ENCODE data around the gene ATP8A1.
"Not testable (repeated sequence)": the region's sequence is repeated elsewhere in the genome, so short reads cannot be mapped to it uniquely, and the experiment has no call there.

ATP8A1 gene

GRCh38 chr4:42671431-42672194 is 14.7 kb upstream of the ATP8A1 start:
- Histone ChIP-seq H3K4me3 (ENCODE audit: low read depth in 1 of 2, low read length in 2 of 2) (no peak overlapping the region), H3K9me3 (ENCODE audit: control insufficient read depth in 1 of 2, low read length in 2 of 2) (no peaks in the 10 kb centered on the region), H3K36me3 (ENCODE audit: control insufficient read depth in 1 of 2, insufficient read depth in 2 of 2, low read length in 2 of 2) (no peaks in the 10 kb centered on the region), H3K27me3 (ENCODE audit: low read depth, low read length) (no peaks in the 10 kb centered on the region), H3K27ac (ENCODE audit: low read length) (no peak overlapping the region), H3K4me1 (ENCODE audit: control insufficient read depth in 1 of 2, insufficient read depth in 2 of 2, low read length in 2 of 2) (no peaks in the 10 kb centered on the region)

DNA sequence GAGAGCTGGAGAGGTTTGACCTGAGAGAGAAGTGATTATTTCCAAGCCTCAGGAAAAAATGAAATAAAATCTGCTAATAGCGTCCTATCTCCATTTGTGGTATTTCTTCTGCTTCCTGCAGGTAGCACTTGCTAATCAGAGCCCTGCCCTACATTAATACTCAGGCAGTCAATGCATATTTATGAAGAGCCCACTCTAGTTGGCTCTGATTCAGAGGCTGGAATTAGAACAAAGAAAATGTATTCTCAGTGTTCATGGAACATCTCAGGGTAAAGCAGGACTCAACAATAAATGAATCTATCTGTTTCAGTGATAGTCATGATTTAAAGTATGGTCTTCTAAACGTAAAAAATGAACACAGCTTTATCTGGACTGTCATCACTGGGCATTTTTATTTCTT is 1.4 kb upstream of the ATP8A1 start:
- peak overlapping the region; percentile 91 for H3K27ac ChIP-seq (ENCODE audit: low read length)
- no peaks in the 10 kb centered on the region for H3K9me3 ChIP-seq (ENCODE audit: control insufficient read depth in 1 of 2, low read length in 2 of 2)
- peak overlapping the region; percentile 80 to 99 for H3K4me3 ChIP-seq (ENCODE audit: low read depth in 1 of 2, low read length in 2 of 2)
- no peaks in the 10 kb centered on the region for H3K27me3 ChIP-seq (ENCODE audit: low read depth, low read length)
- no peaks in the 10 kb centered on the region for H3K36me3 ChIP-seq (ENCODE audit: control insufficient read depth in 1 of 2, insufficient read depth in 2 of 2, low read length in 2 of 2)
- peaks cover 26% of the 10 kb centered on the region in 2 donors for H3K4me1 ChIP-seq (ENCODE audit: control insufficient read depth in 1 of 2, insufficient read depth in 2 of 2, low read length in 2 of 2)

GRCh38 chr4:42656679-42656943 is 294 bp downstream of the ATP8A1 start:
- Histone ChIP-seq H3K36me3 (ENCODE audit: control insufficient read depth in 1 of 2, insufficient read depth in 2 of 2, low read length in 2 of 2) (no peaks in the 10 kb centered on the region), H3K27ac (ENCODE audit: low read length) (no peak overlapping the region), H3K4me1 (ENCODE audit: control insufficient read depth in 1 of 2, insufficient read depth in 2 of 2, low read length in 2 of 2) (peaks cover 26% of the 10 kb centered on the region in 2 donors), H3K27me3 (ENCODE audit: low read depth, low read length) (no peaks in the 10 kb centered on the region), H3K9me3 (ENCODE audit: control insufficient read depth in 1 of 2, low read length in 2 of 2) (peaks cover 0 to under 1% of the 10 kb centered on the region in 2 donors), H3K4me3 (ENCODE audit: low read depth in 1 of 2, low read length in 2 of 2) (peak overlapping the region; percentile 87 to 99)

DNA sequence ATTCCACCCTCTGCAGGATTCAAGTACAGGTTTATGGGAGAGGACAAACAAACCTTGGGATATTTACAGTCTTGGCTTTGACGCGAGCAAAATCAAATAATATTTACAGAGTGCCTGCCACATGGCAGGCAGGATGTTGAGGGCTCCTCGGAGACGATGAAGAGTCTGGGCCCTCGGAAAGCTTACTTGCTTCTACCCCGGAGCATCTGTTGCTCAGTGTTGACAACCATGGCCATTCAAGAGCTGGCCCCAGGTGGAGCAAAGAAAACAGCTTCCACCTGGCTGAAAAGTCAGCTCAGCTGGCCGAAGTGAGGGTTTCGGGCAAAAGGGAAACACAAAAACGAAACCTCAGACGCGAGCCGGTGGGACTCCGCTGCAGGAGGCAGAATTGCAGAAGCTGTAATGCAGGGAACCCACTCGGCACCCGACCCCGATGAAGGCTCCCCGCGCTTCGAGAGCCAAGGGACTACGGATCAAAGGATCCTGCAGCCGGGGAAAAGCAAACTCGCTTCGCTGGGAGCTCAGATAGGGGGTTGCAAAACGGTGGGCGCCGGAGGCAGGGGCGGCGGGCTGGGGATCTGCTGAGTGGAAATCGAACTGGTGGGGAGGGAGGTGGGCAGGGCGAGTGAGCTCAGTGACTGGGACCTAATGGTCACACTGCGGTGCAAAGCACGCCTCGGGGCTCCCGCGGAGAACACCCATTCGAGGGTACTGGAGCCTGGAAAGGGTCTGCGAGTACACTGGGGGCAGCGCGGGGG is 805 bp downstream of the ATP8A1 start:
- no peaks in the 10 kb centered on the region for H3K36me3 ChIP-seq (ENCODE audit: control insufficient read depth in 1 of 2, insufficient read depth in 2 of 2, low read length in 2 of 2)
- H3K4me1 ChIP-seq (ENCODE audit: control insufficient read depth in 1 of 2, insufficient read depth in 2 of 2, low read length in 2 of 2) = peaks cover 26% of the 10 kb centered on the region in 2 donors
- H3K9me3 ChIP-seq (ENCODE audit: control insufficient read depth in 1 of 2, low read length in 2 of 2) = peaks cover 0 to 3% of the 10 kb centered on the region in 2 donors
- peak overlapping the region; percentile 87 to 99 for H3K4me3 ChIP-seq (ENCODE audit: low read depth in 1 of 2, low read length in 2 of 2)
- H3K27me3 ChIP-seq (ENCODE audit: low read depth, low read length) = no peaks in the 10 kb centered on the region
- H3K27ac ChIP-seq (ENCODE audit: low read length) = peak overlapping the region; percentile 56

- peaks cover 26% of the 10 kb centered on the region in 2 donors for H3K4me1 ChIP-seq (ENCODE audit: control insufficient read depth in 1 of 2, insufficient read depth in 2 of 2, low read length in 2 of 2)
- H3K9me3 ChIP-seq (ENCODE audit: control insufficient read depth in 1 of 2, low read length in 2 of 2) = peaks cover 0 to 3% of the 10 kb centered on the region in 2 donors
- H3K4me3 ChIP-seq (ENCODE audit: low read depth in 1 of 2, low read length in 2 of 2) = peak overlapping the region; percentile 87 to 99
- no peaks in the 10 kb centered on the region for H3K27me3 ChIP-seq (ENCODE audit: low read depth, low read length)
- H3K36me3 ChIP-seq (ENCODE audit: control insufficient read depth in 1 of 2, insufficient read depth in 2 of 2, low read length in 2 of 2) = no peaks in the 10 kb centered on the region
- H3K27ac ChIP-seq (ENCODE audit: low read length) = peak overlapping the region; percentile 33
Measured at GRCh38 chr4:42655269-42655637, 1.7 kb downstream of the ATP8A1 start.

DNA sequence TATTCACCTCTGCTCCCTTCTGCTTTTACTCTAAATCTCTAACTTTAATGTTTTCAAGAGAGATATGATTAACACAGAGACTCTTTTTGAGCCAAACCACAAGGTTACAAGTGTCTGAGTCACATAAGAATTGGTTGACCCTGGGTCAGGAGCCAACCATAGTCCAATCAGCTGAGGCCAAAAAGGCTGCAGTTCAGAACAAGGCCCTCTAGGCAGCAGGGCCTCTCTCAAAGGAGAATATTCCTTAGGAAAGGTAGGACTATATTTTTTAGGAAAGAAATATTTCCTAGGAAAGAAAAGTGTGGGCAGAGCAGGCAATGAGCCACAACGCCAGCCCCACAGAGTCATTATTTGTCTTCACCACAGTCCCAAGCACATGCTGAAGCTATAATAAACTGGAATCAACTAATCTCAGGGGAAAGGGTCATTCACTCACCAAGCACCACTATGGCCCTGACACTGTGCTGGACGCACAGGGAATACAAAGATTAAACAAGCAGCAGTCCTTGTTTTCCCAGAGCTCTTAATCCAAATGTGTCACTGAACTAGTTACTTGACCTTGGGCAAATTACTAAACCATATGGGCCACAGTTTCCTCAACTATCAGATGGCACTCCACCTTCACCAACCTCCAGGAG is 2.2 kb downstream of the ATP8A1 start:
- peaks cover 0 to 3% of the 10 kb centered on the region in 2 donors for H3K9me3 ChIP-seq (ENCODE audit: control insufficient read depth in 1 of 2, low read length in 2 of 2)
- no peaks in the 10 kb centered on the region for H3K36me3 ChIP-seq (ENCODE audit: control insufficient read depth in 1 of 2, insufficient read depth in 2 of 2, low read length in 2 of 2)
- no peaks in the 10 kb centered on the region for H3K27me3 ChIP-seq (ENCODE audit: low read depth, low read length)
- H3K27ac ChIP-seq (ENCODE audit: low read length) = peak overlapping the region; percentile 33
- peak overlapping the region in 1 of 2 donors; percentile 99 for H3K4me3 ChIP-seq (ENCODE audit: low read depth in 1 of 2, low read length in 2 of 2)
- peaks cover 26% of the 10 kb centered on the region in 2 donors for H3K4me1 ChIP-seq (ENCODE audit: control insufficient read depth in 1 of 2, insufficient read depth in 2 of 2, low read length in 2 of 2)

DNA sequence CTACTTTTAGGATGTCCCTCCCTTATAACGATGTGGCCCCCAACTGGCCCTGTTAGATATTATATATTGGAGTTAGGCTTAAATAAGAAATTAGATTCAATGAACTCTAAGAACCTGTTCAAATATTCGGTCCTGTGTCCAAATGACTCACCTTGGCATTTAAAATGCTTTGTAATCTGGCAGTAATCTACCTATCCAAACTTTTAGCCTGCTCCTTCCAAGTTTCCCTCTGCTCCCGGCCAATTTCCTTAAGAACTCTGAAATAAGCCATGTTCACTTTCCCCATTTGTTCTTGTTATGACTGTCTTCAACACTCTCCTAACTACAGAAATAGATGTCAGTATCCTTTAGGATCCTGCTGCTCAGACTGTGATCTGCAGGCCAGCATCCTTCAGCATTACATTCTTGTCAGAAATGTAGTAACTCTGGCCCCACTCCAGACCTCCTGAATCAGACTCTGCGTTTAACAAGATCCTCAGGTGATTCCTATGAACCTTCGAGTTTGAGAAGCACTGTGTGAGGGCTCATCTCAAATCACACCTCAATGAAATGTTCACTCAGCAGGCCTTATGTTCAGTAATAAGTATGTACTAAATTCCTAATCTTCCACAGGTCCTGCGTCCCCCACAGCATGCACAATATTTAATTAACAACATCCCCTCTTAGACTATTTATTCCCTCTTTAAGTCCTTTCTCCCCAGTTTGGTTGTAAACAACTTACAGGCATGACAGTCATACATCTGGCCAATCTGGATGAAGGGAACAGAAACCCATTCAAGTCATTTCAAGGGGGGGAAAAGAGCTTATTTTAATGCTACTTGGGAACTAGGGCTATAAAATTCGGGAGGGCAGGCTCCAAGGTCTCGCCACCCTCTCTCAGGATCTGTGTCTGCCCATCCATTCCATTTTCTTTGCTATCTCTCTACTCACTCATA is 3.0 kb downstream of the ATP8A1 start:
- Histone ChIP-seq H3K27ac (ENCODE audit: low read length) (peak overlapping the region; percentile 33), H3K9me3 (ENCODE audit: control insufficient read depth in 1 of 2, low read length in 2 of 2) (peaks cover 0 to 3% of the 10 kb centered on the region in 2 donors), H3K36me3 (ENCODE audit: control insufficient read depth in 1 of 2, insufficient read depth in 2 of 2, low read length in 2 of 2) (no peaks in the 10 kb centered on the region), H3K4me3 (ENCODE audit: low read depth in 1 of 2, low read length in 2 of 2) (no peak overlapping the region), H3K27me3 (ENCODE audit: low read depth, low read length) (no peaks in the 10 kb centered on the region), H3K4me1 (ENCODE audit: control insufficient read depth in 1 of 2, insufficient read depth in 2 of 2, low read length in 2 of 2) (peaks cover 26% of the 10 kb centered on the region in 2 donors)

- H3K9me3 ChIP-seq (ENCODE audit: control insufficient read depth in 1 of 2, low read length in 2 of 2); H3K27ac ChIP-seq (ENCODE audit: low read length); H3K27me3 ChIP-seq (ENCODE audit: low read depth, low read length); H3K36me3 ChIP-seq (ENCODE audit: control insufficient read depth in 1 of 2, insufficient read depth in 2 of 2, low read length in 2 of 2); H3K4me3 ChIP-seq (ENCODE audit: low read depth in 1 of 2, low read length in 2 of 2): not testable (repeated sequence)
- H3K4me1 ChIP-seq (ENCODE audit: control insufficient read depth in 1 of 2, insufficient read depth in 2 of 2, low read length in 2 of 2) = peaks cover 18 to 19% of the 10 kb centered on the region in 2 donors
Measured at GRCh38 chr4:42652529-42653231, 4.2 kb downstream of the ATP8A1 start.

GRCh38 chr4:42649870-42650269 is 7.0 kb downstream of the ATP8A1 start:
- Histone ChIP-seq H3K4me1 (ENCODE audit: control insufficient read depth in 1 of 2, insufficient read depth in 2 of 2, low read length in 2 of 2) (peaks cover 9 to 11% of the 10 kb centered on the region in 2 donors), H3K4me3 (ENCODE audit: low read depth in 1 of 2, low read length in 2 of 2) (no peak overlapping the region), H3K9me3 (ENCODE audit: control insufficient read depth in 1 of 2, low read length in 2 of 2) (peaks cover 0 to 3% of the 10 kb centered on the region in 2 donors), H3K27me3 (ENCODE audit: low read depth, low read length) (no peaks in the 10 kb centered on the region), H3K27ac (ENCODE audit: low read length) (no peak overlapping the region), H3K36me3 (ENCODE audit: control insufficient read depth in 1 of 2, insufficient read depth in 2 of 2, low read length in 2 of 2) (no peaks in the 10 kb centered on the region)

- no peak overlapping the region for H3K27ac ChIP-seq (ENCODE audit: low read length)
Measured at GRCh38 chr4:42646999-42647541, 9.8 kb downstream of the ATP8A1 start.

More at GRCh38 chr4:42646999-42647541, 9.8 kb downstream of the ATP8A1 start:
- no peak overlapping the region for H3K4me3 ChIP-seq (ENCODE audit: low read depth in 1 of 2, low read length in 2 of 2)
- H3K27me3 ChIP-seq (ENCODE audit: low read depth, low read length) = no peaks in the 10 kb centered on the region
- H3K4me1 ChIP-seq (ENCODE audit: control insufficient read depth in 1 of 2, insufficient read depth in 2 of 2, low read length in 2 of 2) = no peaks in the 10 kb centered on the region
- H3K9me3 ChIP-seq (ENCODE audit: control insufficient read depth in 1 of 2, low read length in 2 of 2) = peaks cover 0 to 3% of the 10 kb centered on the region in 2 donors
- H3K36me3 ChIP-seq (ENCODE audit: control insufficient read depth in 1 of 2, insufficient read depth in 2 of 2, low read length in 2 of 2) = no peaks in the 10 kb centered on the region
